OCI-LY3 (cell line): ENCODE measurements around the gene ARHGAP27.

Experiments
- H2AFZ ChIP-seq: fragments of 200-600, 300-600 bp; shearing (Covaris generic); 2 replicates; pipeline ENCODE4 v1.6.0; 2014; ENCODE audit warnings: antibody characterized with exemption, low read depth, low read length
- H3K27ac ChIP-seq: fragments of 200-600, 300-600 bp; sonication (generic); 2 replicates; pipeline ENCODE4 v1.5.1; 2014; ENCODE audit warnings: mild to moderate bottlenecking, low read length, moderate library complexity, mixed read lengths
- H3K27me3 ChIP-seq: fragments of 200-600, 300-600 bp; sonication (generic); 2 replicates; pipeline ENCODE4 v1.6.1; 2014; ENCODE audit warnings: low read depth, low read length, mixed read lengths
- H3K36me3 ChIP-seq: fragments of 200-600, 300-600 bp; sonication (generic); replicated peaks from 2 replicates; pipeline ENCODE3; 2014; ENCODE audit warnings: low read depth, low read length, mixed read lengths
- H3K4me1 ChIP-seq: fragments of 300-600, 200-600 bp; sonication (generic); 2 replicates; pipeline ENCODE4 v1.6.1; 2014; ENCODE audit warnings: low read length, mixed read lengths
- H3K4me2 ChIP-seq: fragments of 200-600, 300-600 bp; sonication (generic); 2 replicates; pipeline ENCODE4 v1.6.1; 2014; ENCODE audit warnings: low read length, mixed read lengths
- H3K4me3 ChIP-seq: fragments of 300-600, 200-600 bp; sonication (generic); 2 replicates; pipeline ENCODE4 v1.5.1; 2014; ENCODE audit warnings: antibody characterized with exemption, mild to moderate bottlenecking, low read length, moderate library complexity
- H3K79me2 ChIP-seq: fragments of 300-600, 200-600 bp; shearing (Covaris generic); 2 replicates; pipeline ENCODE4 v1.6.1; 2014; ENCODE audit warnings: mild to moderate bottlenecking, low read length, mixed read lengths
- H3K9ac ChIP-seq: fragments of 300-600, 200-600 bp; shearing (Covaris generic); 2 replicates; pipeline ENCODE4 v1.6.0; 2014; ENCODE audit warnings: mild to moderate bottlenecking, low read length, moderate library complexity
- H3K9me3 ChIP-seq: fragments of 200-600, 300-600 bp; shearing (Covaris generic); 2 replicates; pipeline ENCODE4 v1.6.1; 2014; ENCODE audit warnings: low read length, mixed read lengths; ENCODE audit not compliant: insufficient read depth
- H4K20me1 ChIP-seq: fragments of 200-600, 300-600 bp; sonication (generic); 2 replicates; pipeline ENCODE4 v1.6.1; 2016; ENCODE audit warnings: low read length, mixed read lengths; ENCODE audit not compliant: insufficient read depth
- CTCF ChIP-seq: fragments of 200-600, 300-600 bp; sonication (generic); IDR thresholded peaks from 2 replicates; pipeline ENCODE4 v1.5.1; 2014; ENCODE audit warnings: antibody characterized with exemption, low read length, low read depth
- EZH2phosphoT487 ChIP-seq: fragments of 200-600 bp; shearing (Covaris generic); IDR thresholded peaks from 2 replicates; pipeline ENCODE4 v1.6.1; 2018; ENCODE audit warnings: antibody characterized with exemption, mixed run types, low read depth

The ARHGAP27 gene

GRCh38 chr17:45357364-45357997, 75.2 kb downstream of the ARHGAP27 start:
- Histone ChIP-seq H3K4me2 (peak overlapping the region; percentile 82), H3K9me3 (peaks cover 11% of the 10 kb centered on the region; the same call in 1 of the 2 replicates), H3K9ac (peak overlapping the region; percentile 49), H3K4me1 (peaks cover 46% of the 10 kb centered on the region), H3K4me3 (peak overlapping the region; percentile 59), H2AFZ (no peak overlapping the region), H3K36me3 (peaks cover 1% of the 10 kb centered on the region), H3K27me3 (no peaks in the 10 kb centered on the region), H3K79me2 (no peaks in the 10 kb centered on the region), H3K27ac (peak overlapping the region; percentile 93), H4K20me1 (no peaks in the 10 kb centered on the region)
- TF ChIP-seq EZH2phosphoT487 (no peak), CTCF (no peak)

- TF ChIP-seq EZH2phosphoT487 = no peak
- no peak for TF ChIP-seq CTCF
- no peak overlapping the region for H2AFZ ChIP-seq
- H3K9ac ChIP-seq = no peak overlapping the region
- peaks cover 16% of the 10 kb centered on the region for H3K9me3 ChIP-seq
- peaks cover 53% of the 10 kb centered on the region for H3K4me1 ChIP-seq
- no peak overlapping the region for H3K4me3 ChIP-seq
- H3K27me3 ChIP-seq = no peaks in the 10 kb centered on the region
- H3K36me3 ChIP-seq = peaks cover 14% of the 10 kb centered on the region
- H3K4me2 ChIP-seq = no peak overlapping the region
- no peaks in the 10 kb centered on the region for H3K79me2 ChIP-seq
- 0 out of 2 replicates have a peak overlapping the region, but pooled peaks have one; percentile 14 for H3K27ac ChIP-seq
- H4K20me1 ChIP-seq = no peaks in the 10 kb centered on the region
These were observed 77.6 kb downstream of the ARHGAP27 start for GRCh38 chr17:45355087-45355486.

GRCh38 chr17:45353043-45353442, 79.6 kb downstream of the ARHGAP27 start:
- peak overlapping the region; percentile 91 for H3K27ac ChIP-seq
- H2AFZ ChIP-seq = no peak overlapping the region
- H3K9ac ChIP-seq = peak overlapping the region; percentile 61
- TF ChIP-seq CTCF (no peak), EZH2phosphoT487 (no peak)
- no peaks in the 10 kb centered on the region for H4K20me1 ChIP-seq
- peak overlapping the region; percentile 39 for H3K4me3 ChIP-seq
- peaks cover 8% of the 10 kb centered on the region for H3K9me3 ChIP-seq
- H3K4me1 ChIP-seq = peaks cover 49% of the 10 kb centered on the region
- H3K4me2 ChIP-seq = peak overlapping the region; percentile 66
- H3K79me2 ChIP-seq = no peaks in the 10 kb centered on the region
- no peaks in the 10 kb centered on the region for H3K27me3 ChIP-seq
- peaks cover 14% of the 10 kb centered on the region for H3K36me3 ChIP-seq

GRCh38 chr17:45351831-45352230, 80.8 kb downstream of the ARHGAP27 start:
- Histone ChIP-seq H4K20me1 (no peaks in the 10 kb centered on the region), H3K79me2 (no peaks in the 10 kb centered on the region), H3K27me3 (no peaks in the 10 kb centered on the region), H3K4me1 (peaks cover 46% of the 10 kb centered on the region), H3K9ac (no peak overlapping the region), H3K4me3 (no peak overlapping the region), H3K27ac (peak overlapping the region; percentile 91; the same call in 1 of the 2 replicates), H3K9me3 (peaks cover 8% of the 10 kb centered on the region), H2AFZ (no peak overlapping the region), H3K36me3 (peaks cover 14% of the 10 kb centered on the region), H3K4me2 (no peak overlapping the region)
- TF ChIP-seq EZH2phosphoT487 (no peak), CTCF (no peak)
